Neural progenitor cell (in vitro differentiated cells): Measurements from ENCODE around the gene ALKBH1.

ENCODE experiments used
- CTCF ChIP-seq: fragments of 200-600 bp; sonication (generic); IDR thresholded peaks from 2 replicates; pipeline ENCODE4 v1.5.1; 2017; ENCODE audit warnings: antibody characterized with exemption, mild to moderate bottlenecking
- EZH2 ChIP-seq: fragments of 200-600 bp; sonication (generic); IDR thresholded peaks from 2 replicates; pipeline ENCODE4 v1.6.1; 2017; ENCODE audit warnings: antibody characterized with exemption, mild to moderate bottlenecking, moderate library complexity
- EZH2phosphoT487 ChIP-seq: fragments of 200-600 bp; sonication (generic); IDR thresholded peaks from 2 replicates; pipeline ENCODE4 v1.6.1; 2017; ENCODE audit warnings: antibody characterized with exemption

DNA sequence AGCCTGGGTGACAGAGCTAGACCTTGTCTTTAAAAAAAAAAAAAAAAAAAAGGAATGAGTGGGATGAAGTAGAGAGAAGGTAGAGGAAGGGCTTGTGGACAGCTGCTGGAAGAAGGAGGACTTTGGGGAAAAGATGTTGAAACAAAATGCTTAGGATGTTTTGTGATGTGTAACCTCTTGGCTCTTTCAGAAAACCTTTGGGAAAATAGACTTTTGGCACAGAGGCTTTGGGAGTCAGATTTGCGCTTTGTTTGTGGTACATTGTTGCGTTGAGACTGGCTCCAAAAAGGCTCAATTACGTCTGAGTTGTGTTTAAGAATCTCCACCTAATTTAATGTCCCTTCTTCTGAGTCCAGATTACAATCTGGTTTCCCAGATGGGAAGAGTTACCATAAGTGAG is 58.5 kb downstream of the ALKBH1 start:
- no peak for TF ChIP-seq CTCF
- no peak for TF ChIP-seq EZH2phosphoT487
- no peak for TF ChIP-seq EZH2
